Dendritic cell treated with granulocyte-macrophage colony-stimulating factor and Interleukin-4, amounts not matched to agents 40 ng/mL and 50 ng/mL, for 4 days (primary cell): ENCODE measurements around the gene NDST1.

Experiments
- H3K27ac Mint-ChIP-seq: one replicate; pipeline ENCODE4 v1.8.0; 2022; ENCODE audit warnings: mild to moderate bottlenecking, mixed read lengths
- H3K27me3 Mint-ChIP-seq: one replicate; pipeline ENCODE4 v1.8.0; 2022; ENCODE audit warnings: mild to moderate bottlenecking, mixed read lengths
- H3K36me3 Mint-ChIP-seq: one replicate; pipeline ENCODE4 v1.8.0; 2022; ENCODE audit warnings: low read depth, mixed read lengths
- H3K4me1 Mint-ChIP-seq: one replicate; pipeline ENCODE4 v1.8.0; 2022; ENCODE audit warnings: low read depth, mixed read lengths
- H3K4me3 Mint-ChIP-seq: one replicate; pipeline ENCODE4 v1.8.0; 2022; ENCODE audit warnings: mild to moderate bottlenecking, moderate library complexity, mixed read lengths
- H3K9me3 Mint-ChIP-seq: one replicate; pipeline ENCODE4 v1.8.0; 2022; ENCODE audit warnings: mixed read lengths
- intact Hi-C: fragments of 100-400 bp; cut with micrococcal nuclease; formaldehyde crosslinking; loops from one replicate; pipeline ENCODE4 v1.15.0; 2022

The NDST1 gene

DNA sequence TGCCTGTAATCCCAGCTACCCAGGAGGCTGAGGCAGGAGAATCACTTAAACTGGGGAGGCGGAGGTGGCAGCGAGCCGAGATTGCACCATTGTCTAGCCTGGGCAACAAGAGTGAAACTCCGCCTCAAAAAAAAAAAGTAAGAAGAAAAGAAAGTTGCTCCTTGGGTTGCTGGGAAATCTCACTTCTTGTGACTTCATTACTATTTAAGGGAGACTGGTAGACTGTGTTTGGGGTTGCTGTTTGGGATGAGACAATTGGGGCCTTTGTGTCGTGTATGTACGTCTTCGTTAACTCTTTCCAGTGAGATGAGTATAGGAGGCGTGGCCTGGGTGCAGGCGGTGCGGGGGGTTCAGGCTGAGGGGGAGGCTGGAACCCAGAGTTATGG, 11.6 kb downstream of the NDST1 start:
- intact Hi-C loops: no loop called here
- Mint-ChIP-seq H3K27me3 (no peaks in the 10 kb centered on the region), H3K4me1 (peaks cover 34% of the 10 kb centered on the region), H3K36me3 (peaks cover 56% of the 10 kb centered on the region), H3K4me3 (no peak overlapping the region), H3K27ac (no peak overlapping the region), H3K9me3 (no peaks in the 10 kb centered on the region)

- Mint-ChIP-seq H3K9me3 (no peaks in the 10 kb centered on the region), H3K4me3 (no peak overlapping the region), H3K27ac (no peak overlapping the region), H3K27me3 (no peaks in the 10 kb centered on the region), H3K4me1 (peaks cover 29% of the 10 kb centered on the region), H3K36me3 (peaks cover 52% of the 10 kb centered on the region)
- intact Hi-C loops: no loop called here
These were observed 12.0 kb downstream of the NDST1 start for GRCh38 chr5:150519978-150520377.

DNA sequence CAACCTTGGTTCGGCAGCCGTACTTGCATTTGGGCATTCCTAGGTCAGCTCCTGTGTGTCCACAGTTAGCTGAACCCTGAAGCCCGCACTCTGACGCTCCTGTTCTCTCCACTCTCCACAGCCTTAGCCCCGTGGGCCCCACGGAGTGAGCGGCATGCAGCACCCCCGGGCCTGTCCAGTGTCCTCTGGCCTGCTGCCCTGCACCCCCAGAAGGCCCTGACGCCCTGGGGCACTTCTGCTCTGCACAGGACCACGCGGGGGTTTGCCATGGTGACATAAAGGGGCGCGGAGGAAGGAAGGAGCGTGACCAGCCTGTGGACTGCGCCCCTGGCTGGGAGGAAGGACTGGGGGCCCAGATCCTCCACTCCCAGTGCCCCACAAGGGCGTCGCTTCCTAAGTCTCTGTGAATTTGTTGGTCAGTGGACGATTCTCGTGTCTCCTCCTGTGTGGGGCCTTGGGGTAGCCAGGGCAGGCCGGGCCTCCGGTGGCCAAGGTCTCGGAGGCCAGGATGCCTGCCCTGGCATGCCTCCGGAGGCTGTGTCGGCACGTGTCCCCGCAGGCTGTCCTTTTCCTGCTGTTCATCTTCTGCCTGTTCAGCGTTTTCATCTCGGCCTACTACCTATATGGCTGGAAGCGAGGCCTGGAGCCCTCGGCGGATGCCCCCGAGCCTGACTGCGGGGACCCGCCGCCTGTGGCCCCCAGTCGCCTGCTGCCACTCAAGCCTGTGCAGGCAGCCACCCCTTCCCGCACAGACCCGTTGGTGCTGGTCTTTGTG, 13.0 kb downstream of the NDST1 start:
- intact Hi-C loops: no loop called here

DNA sequence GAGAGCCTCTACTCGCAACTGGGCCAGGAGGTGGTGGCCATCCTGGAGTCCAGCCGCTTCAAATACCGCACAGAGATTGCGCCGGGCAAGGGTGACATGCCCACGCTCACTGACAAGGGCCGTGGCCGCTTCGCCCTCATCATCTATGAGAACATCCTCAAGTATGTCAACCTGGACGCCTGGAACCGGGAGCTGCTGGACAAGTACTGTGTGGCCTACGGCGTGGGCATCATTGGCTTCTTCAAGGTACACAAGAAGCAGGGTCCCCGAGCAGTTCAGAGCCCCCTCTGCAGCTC, 13.5 kb downstream of the NDST1 start:
- Mint-ChIP-seq H3K4me1 (peaks cover 30% of the 10 kb centered on the region), H3K9me3 (no peaks in the 10 kb centered on the region), H3K27ac (no peak overlapping the region), H3K27me3 (no peaks in the 10 kb centered on the region), H3K4me3 (no peak overlapping the region), H3K36me3 (peaks cover 64% of the 10 kb centered on the region)
- intact Hi-C loops: no loop called here

More for the DNA sequence above, 13.0 kb downstream of the NDST1 start:
- Mint-ChIP-seq H3K27me3 (no peaks in the 10 kb centered on the region), H3K4me1 (peaks cover 31% of the 10 kb centered on the region), H3K4me3 (no peak overlapping the region), H3K9me3 (no peaks in the 10 kb centered on the region), H3K36me3 (peaks cover 58% of the 10 kb centered on the region), H3K27ac (no peak overlapping the region)

DNA sequence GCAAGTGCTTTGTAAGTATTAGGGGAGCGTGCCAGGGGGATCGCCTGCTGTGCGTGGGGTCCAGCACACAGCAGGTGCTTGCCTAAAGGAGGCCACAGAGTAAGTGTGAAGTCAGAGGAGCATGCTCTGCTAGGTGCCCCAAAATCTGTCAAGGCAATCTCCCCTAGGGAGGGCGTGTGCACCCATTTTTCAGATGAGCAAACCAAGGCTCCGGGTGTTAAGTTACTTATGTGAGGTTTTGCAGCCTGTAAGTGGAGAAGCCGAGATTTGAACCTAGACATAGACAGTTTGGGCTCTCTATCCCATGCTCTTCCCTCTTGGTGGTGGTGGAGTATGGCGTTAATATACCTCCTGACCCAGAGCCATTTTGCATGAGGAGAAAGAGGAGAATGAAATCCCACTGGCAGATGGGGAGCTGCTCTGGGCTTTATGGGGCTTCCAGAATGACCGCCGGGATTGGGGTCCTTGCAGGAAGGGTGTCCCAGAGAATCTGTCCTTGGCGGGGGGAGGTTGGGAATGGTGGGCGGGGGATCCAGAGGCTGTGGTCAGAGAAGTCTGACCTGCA, 14.1 kb downstream of the NDST1 start:
- no peak overlapping the region for H3K4me3 Mint-ChIP-seq
- H3K9me3 Mint-ChIP-seq: no peaks in the 10 kb centered on the region
- peaks cover 30% of the 10 kb centered on the region for H3K4me1 Mint-ChIP-seq
- H3K27ac Mint-ChIP-seq: no peak overlapping the region
- peaks cover 69% of the 10 kb centered on the region for H3K36me3 Mint-ChIP-seq
- no peaks in the 10 kb centered on the region for H3K27me3 Mint-ChIP-seq
- intact Hi-C loops: no loop called here

- intact Hi-C loops: loop anchor here (1.0 kb wide), 1 partner anchor 64 kb away; no protein-coding TSS in a partner anchor
- Mint-ChIP-seq H3K36me3 (peaks cover 72% of the 10 kb centered on the region), H3K9me3 (no peaks in the 10 kb centered on the region), H3K4me3 (no peak overlapping the region), H3K27me3 (no peaks in the 10 kb centered on the region), H3K27ac (peak overlapping the region; percentile 17), H3K4me1 (peaks cover 24% of the 10 kb centered on the region)
These were observed 14.8 kb downstream of the NDST1 start for GRCh38 chr5:150522504-150523414.

- Mint-ChIP-seq H3K4me3 (no peak overlapping the region), H3K9me3 (no peaks in the 10 kb centered on the region), H3K27ac (peak overlapping the region; percentile 17), H3K36me3 (peaks cover 70% of the 10 kb centered on the region), H3K4me1 (peaks cover 18% of the 10 kb centered on the region), H3K27me3 (no peaks in the 10 kb centered on the region)
- intact Hi-C loops: loop anchor here (1.0 kb wide), 1 partner anchor 65 kb away; no protein-coding TSS in a partner anchor
These were observed 15.8 kb downstream of the NDST1 start for GRCh38 chr5:150523472-150524350.

DNA sequence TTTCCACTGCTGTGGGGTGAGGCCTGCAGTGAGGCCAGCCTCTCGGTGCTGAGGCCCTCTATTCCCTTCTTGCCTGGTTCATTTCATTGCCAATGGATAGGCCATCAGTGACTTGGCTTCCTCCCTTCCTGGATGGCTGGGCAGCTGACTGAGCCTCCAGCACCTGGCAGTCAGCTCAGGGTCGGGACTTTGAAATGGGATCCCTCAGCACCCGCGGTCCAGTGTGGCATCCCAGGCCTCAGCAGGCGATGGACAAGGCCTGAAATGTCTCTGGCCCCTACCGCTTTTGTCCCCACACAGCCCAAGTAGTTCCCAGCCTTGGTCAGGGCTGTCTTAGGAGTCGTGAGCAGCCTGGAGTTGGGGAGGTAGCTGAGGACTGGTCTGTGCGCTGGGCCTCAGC, 17.2 kb downstream of the NDST1 start:
- Mint-ChIP-seq H3K9me3 (no peaks in the 10 kb centered on the region), H3K27ac (no peak overlapping the region), H3K4me1 (peaks cover 11% of the 10 kb centered on the region), H3K4me3 (no peak overlapping the region), H3K36me3 (peaks cover 62% of the 10 kb centered on the region), H3K27me3 (no peaks in the 10 kb centered on the region)
- intact Hi-C loops: no loop called here

DNA sequence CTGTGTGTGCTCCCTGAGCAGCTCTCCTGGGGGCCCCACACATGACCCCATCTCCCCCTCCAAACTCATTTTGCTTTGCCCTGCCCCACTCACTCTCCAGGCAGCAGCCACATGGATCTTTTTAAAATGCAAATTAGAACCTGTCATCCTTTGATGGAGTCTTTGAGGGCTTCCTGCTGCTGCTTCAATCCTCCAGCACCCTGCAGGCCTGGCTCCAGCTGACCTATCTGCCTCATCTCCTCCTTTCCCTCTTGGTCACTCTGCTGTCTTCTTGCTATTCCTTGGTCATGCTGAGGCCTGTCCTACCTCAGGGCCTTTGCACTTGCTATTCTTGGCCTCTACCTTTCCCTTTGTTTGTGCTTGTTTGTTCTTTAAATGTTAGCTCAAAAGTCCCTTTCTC, 17.9 kb downstream of the NDST1 start:
- intact Hi-C loops: no loop called here
- Mint-ChIP-seq H3K4me3 (no peak overlapping the region), H3K36me3 (peaks cover 58% of the 10 kb centered on the region), H3K27me3 (no peaks in the 10 kb centered on the region), H3K9me3 (no peaks in the 10 kb centered on the region), H3K4me1 (peaks cover 11% of the 10 kb centered on the region), H3K27ac (no peak overlapping the region)

- peaks cover 51% of the 10 kb centered on the region for H3K36me3 Mint-ChIP-seq
- no peaks in the 10 kb centered on the region for H3K9me3 Mint-ChIP-seq
- intact Hi-C loops: no loop called here
- H3K4me3 Mint-ChIP-seq: no peak overlapping the region
- H3K27me3 Mint-ChIP-seq: no peaks in the 10 kb centered on the region
- H3K27ac Mint-ChIP-seq: no peak overlapping the region
- H3K4me1 Mint-ChIP-seq: peaks cover 11% of the 10 kb centered on the region
These were observed 19.1 kb downstream of the NDST1 start for GRCh38 chr5:150527038-150527437.

GRCh38 chr5:150527808-150528207, 19.9 kb downstream of the NDST1 start:
- peaks cover 51% of the 10 kb centered on the region for H3K36me3 Mint-ChIP-seq
- H3K4me3 Mint-ChIP-seq: no peak overlapping the region
- H3K9me3 Mint-ChIP-seq: no peaks in the 10 kb centered on the region
- intact Hi-C loops: no loop called here
- H3K4me1 Mint-ChIP-seq: peaks cover 11% of the 10 kb centered on the region
- no peak overlapping the region for H3K27ac Mint-ChIP-seq
- H3K27me3 Mint-ChIP-seq: no peaks in the 10 kb centered on the region

- intact Hi-C loops: no loop called here
- no peaks in the 10 kb centered on the region for H3K9me3 Mint-ChIP-seq
- H3K4me3 Mint-ChIP-seq: no peak overlapping the region
- H3K36me3 Mint-ChIP-seq: peaks cover 60% of the 10 kb centered on the region
- no peaks in the 10 kb centered on the region for H3K27me3 Mint-ChIP-seq
- no peak overlapping the region for H3K27ac Mint-ChIP-seq
- H3K4me1 Mint-ChIP-seq: peaks cover 5% of the 10 kb centered on the region
These were observed 21.1 kb downstream of the NDST1 start for GRCh38 chr5:150528924-150529546.

GRCh38 chr5:150529555-150529954, 21.6 kb downstream of the NDST1 start:
- H3K36me3 Mint-ChIP-seq: peaks cover 65% of the 10 kb centered on the region
- no peaks in the 10 kb centered on the region for H3K27me3 Mint-ChIP-seq
- H3K4me3 Mint-ChIP-seq: no peak overlapping the region
- H3K4me1 Mint-ChIP-seq: peaks cover 5% of the 10 kb centered on the region
- no peaks in the 10 kb centered on the region for H3K9me3 Mint-ChIP-seq
- no peak overlapping the region for H3K27ac Mint-ChIP-seq
- intact Hi-C loops: no loop called here
